HG02840 (cell line): ENCODE results near the gene DNAH14.
A peak's percentile ranks its signal among the peaks of the same experiment; 100 is the strongest.

ENCODE experiments used
- ATAC-seq: cut with Tn5 transposase; IDR thresholded peaks from one replicate; pipeline ENCODE4 v1.9.1; 2021; ENCODE audit warnings: mild to moderate bottlenecking, moderate library complexity, moderate number of reproducible peaks; ENCODE audit not compliant: unreplicated experiment, low FRiP score

The DNAH14 gene

DNA sequence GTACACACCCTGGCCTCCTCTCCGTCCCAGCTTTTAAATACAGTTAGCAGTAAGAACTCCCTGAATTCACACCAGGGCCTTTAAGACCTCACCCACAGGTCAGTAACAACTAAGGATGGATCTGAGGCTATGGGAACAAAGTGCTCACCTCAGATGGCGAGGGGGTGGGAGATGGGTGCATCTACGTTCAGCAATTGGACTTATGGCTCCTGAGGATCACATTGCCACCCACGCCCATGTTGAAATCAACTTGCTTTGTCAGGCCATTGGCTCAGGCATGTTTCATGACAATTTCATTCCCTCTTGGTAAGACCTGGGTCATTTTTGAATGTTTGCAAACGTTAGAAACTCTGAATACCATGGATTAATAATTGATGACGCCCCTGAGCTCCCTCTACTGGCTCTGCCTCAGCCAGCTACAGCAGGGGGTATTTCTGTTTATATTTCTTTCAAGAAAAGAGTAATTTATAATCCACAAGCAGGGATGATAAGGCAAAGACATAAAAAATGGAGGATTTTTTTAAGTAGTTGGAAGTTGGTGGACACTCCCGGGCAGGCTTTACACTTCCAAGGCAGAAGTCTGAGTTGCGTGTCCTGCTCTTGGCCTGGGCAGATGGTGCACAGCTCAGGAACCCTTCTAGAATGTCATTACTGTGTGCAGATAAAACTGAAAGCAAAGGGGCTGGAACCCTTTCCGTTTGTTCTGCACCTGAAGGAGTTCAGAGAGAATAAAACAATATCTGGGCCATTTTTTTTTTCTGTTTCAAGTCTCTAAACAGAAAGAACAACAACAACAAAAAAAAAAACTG is 512.0 kb downstream of the DNAH14 start:
- peak; percentile 53 for ATAC-seq

DNA sequence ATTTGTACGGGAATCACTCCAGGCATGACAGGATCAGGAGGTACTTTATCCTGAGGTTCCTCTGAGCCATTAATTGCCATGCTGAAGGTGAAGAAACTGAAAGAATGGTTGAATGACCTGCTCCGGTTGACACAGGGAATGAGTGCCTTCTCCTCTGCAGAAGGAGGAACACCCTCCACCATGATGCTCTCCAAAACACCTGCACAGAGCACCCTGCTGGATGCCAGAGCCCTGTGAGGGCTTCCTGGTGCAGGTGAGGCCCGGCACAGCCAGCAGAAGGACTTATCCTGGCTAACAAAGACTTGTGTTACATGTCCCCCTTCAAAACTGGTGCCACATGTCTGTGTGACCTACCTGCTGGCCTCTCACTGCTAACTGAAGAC is 512.6 kb downstream of the DNAH14 start:
- ATAC-seq = no peak

DNA sequence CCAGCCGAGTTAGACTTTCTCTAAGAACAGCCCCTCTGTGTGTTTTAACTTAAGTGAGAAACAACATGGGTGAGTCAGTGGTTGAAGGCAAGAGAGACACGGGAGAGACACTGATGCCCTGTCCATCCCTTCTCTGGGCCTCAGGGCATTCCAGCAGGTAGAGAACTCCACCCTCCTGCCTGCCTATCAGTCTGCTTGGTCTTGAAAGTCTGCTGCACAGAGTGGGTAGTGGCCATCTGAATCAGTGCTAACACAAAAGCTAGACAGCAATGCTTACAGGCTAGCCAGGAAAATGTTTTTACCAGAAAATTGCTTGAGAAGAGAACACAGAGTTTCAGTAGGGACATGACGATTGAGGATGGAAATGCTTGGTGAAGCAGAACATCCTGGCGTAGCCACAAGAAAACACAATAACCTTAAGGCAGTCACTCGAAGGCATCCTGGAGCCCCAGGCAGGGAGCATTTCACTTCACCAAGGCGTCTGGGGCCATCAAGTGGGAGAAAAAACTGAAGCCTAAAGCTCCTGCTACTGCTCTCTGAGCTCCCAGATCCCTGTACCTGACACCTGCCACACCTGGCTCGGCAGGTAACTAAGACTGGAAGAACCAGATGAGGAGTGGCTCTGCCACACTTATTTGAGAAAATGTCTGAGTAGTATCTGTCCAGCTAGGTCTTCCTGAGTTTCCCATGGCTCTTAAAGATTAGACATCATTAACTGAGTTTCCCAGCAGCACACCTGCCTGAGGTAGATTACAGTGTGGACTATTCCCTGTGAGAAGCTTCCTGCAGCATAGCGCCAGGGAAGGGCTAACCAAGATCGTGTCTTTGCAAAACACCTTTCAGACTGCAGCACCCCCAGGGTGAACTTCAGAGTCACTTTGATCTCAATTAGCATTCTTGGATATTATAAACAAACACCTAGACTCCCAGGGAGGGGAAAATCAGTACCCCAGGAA is 516.4 kb downstream of the DNAH14 start:
- no peak for ATAC-seq

DNA sequence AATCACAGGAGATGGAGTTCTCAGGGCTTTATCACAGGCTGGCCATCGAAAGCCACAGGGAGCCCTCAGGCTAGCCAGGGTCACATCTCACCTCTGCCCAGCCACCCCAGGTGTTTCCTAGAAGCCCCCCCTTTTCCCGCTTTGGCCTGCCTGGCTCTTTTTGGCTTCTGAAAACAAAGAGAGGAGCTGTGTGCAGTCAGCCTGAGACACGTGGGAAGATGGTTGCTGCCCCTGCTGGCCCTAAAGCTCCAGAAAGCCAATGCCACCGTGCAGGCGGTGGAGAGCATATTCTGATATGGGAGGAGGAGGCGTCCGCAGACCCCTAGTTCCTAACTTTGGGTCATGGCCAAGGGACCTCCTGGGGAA is 517.1 kb downstream of the DNAH14 start:
- no peak for ATAC-seq

DNA sequence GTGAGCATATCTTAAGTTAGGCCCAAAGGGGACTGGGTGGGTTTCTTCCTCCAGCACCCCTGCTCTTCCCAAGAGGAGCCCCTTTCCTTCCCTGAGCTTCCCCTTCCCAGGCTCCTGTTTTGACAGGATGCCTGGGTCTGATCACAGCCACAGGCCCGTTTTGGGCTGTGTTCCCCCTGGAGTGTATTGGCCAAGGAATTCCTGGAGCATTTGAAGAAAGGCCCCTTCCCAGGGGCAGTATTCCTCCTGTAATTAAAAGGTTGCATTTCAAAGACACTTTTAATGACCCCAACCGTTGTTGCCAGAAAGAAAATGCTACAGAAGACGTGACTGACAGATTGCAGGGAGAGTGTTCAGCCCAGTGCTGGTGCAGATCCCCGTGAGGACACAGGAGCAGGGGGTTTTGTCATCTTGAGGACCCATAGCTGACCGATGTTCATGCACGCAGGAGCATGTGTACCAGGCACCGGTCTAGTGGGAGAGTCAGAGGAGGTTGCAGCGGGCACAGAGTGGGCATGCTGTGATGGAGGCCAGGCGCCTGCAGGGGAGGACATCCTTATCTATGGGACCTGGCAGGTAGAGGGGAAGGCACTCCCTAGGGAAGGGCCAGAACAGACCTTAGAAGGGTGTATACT is 517.6 kb downstream of the DNAH14 start:
- no peak for ATAC-seq

DNA sequence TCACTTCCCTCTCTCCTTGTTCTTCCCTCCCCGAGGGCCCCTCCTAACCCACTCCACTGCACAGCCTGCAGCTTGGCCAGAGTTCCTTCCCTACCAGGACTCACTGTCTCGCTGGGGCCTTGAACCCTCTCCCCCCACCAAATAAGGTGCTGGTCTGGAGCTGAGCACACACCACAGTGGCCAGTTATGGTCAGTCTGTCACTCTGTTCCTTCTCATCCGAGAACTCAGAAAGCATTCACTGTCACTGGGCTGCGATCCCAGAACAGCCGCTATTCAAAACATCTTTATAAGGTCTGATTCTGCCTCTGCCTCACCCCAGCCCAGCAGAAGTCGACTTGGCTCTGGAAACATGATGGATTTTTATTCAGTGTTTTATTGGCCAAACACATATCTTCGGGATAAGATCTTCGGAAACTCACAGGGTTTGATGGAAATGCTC is 518.2 kb downstream of the DNAH14 start:
- ATAC-seq = no peak

DNA sequence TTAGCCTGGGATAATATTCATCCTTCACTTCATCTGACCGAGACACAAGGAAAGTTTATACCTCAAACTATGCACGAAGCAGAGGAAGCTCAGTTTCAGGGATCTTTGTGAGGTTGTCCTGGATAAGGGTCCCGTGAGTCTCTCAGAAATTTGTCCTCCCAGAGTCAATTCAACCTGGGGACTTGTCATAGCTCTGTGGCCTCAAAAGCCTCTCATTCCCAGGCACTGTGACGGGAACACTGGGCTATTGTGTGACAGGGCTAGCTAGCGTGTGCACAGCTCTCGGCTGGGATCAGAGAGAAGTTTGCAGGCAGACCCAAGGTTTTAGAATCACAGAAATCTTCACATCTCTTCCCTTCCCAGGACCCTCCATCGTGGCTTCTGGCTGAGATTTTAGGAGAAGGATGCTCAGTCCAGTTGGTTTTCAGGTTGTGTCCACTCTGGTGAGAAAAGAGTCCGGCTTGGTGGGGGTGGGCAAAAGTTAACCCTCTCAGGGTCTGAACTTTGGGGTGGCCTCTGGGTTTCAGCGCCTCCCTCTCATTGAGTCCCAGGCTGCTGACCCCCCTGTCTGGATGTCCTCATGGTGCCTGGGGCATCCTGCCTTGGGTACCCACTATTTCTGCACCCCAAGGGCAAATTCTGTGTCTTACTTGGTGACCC is 518.8 kb downstream of the DNAH14 start:
- no peak for ATAC-seq
